Gastroesophageal sphincter (tissue), 4 donors: ENCODE results near the gene EPHA6. TPM values are rescaled to one million over a fixed set of nuclear protein-coding genes. Genes with fewer than 3 reads are reported as not detected.

ENCODE experiments used
- ATAC-seq: fragments of 150-250 bp; one replicate; pipeline ENCODE4 v1.9.1; 2016; ENCODE audit warnings: mild to moderate bottlenecking, moderate library complexity
- H3K27ac ChIP-seq, 4 donors: fragments of 200-600 bp; sonication (generic) in 3 of 4; 1 replicate in 3 of 4; 2 replicates in 1 of 4; pipeline ENCODE4 v1.5.1; 2016 to 2019
- H3K27me3 ChIP-seq: fragments of 200-600 bp; sonication (generic); one replicate; pipeline ENCODE4 v1.5.1; 2019
- H3K36me3 ChIP-seq, 2 donors: fragments of 200-600 bp; sonication (generic); one replicate each; pipeline ENCODE4 v1.5.1; 2019; ENCODE audit warnings: control low read depth in 1 of 2
- H3K4me1 ChIP-seq, 3 donors: fragments of 200-600 bp; sonication (generic); 1 replicate in 2 of 3; 2 replicates in 1 of 3; pipeline ENCODE4 v1.5.1; 2016 to 2019; ENCODE audit warnings: control low read depth in 2 of 3
- H3K4me3 ChIP-seq, 2 donors: fragments of 200-600 bp; sonication (generic); one replicate each; pipeline ENCODE4 v1.5.1; 2019; ENCODE audit warnings: mild to moderate bottlenecking in 1 of 2, moderate library complexity in 1 of 2
- H3K9me3 ChIP-seq, 3 donors: fragments of 200-600 bp; sonication (generic); one replicate each; pipeline ENCODE4 v1.5.1; 2017 to 2019; ENCODE audit warnings: control low read depth in 2 of 3
- CTCF ChIP-seq, 4 experiments: fragments of 200-600 bp in 2 of 4; fragments of 450-650 bp in 2 of 4; sonication (generic) in 1 of 4; IDR thresholded peaks; one replicate each; pipeline ENCODE4 v1.5.1; 2017 to 2019; ENCODE audit warnings: antibody characterized with exemption in 4 of 4, mild to moderate bottlenecking in 2 of 4, moderate library complexity in 2 of 4
- EP300 ChIP-seq: sonication (generic); formaldehyde crosslinking; IDR thresholded peaks from one replicate; pipeline ENCODE4 v1.6.1; 2017; ENCODE audit warnings: antibody characterized with exemption, mild to moderate bottlenecking
- POLR2A ChIP-seq, 2 donors: fragments of 450-650 bp; IDR thresholded peaks; one replicate each; pipeline ENCODE4 v1.6.1; 2017; ENCODE audit warnings: antibody characterized with exemption in 2 of 2, mild to moderate bottlenecking in 2 of 2, moderate library complexity in 1 of 2
- POLR2AphosphoS5 ChIP-seq: sonication (generic); formaldehyde crosslinking; IDR thresholded peaks from one replicate; pipeline ENCODE4 v1.6.1; 2017; ENCODE audit warnings: antibody characterized with exemption
- WGBS, 2 donors: methylation state at CpG; one replicate each; pipeline ENCODE4 v1.1.5; 2018; ENCODE audit warnings: low coverage in 1 of 2; 5-methylcytosine and 5-hydroxymethylcytosine counted together
- total RNA-seq, 4 donors: library from RNA; depleted of rRNA; stranded (reverse); fragments of >200 nt; gene quantifications; one replicate each; pipeline ENCODE4 v1.1.0, GENCODE V29; 2016

EPHA6 gene
- total RNA-seq, 4 donors from 2014 or later, result 1.6 to 4.2 (median 2.9) TPM

- Histone ChIP-seq H3K27ac (no peak overlapping the region), H3K36me3 (no peaks in the 10 kb centered on the region), H3K4me1 (no peaks in the 10 kb centered on the region), H3K27me3 (no peaks in the 10 kb centered on the region), H3K9me3 (no peaks in the 10 kb centered on the region), H3K4me3 (no peak overlapping the region)
- no peak for ATAC-seq
- no peak for TF ChIP-seq EP300
- no peak for TF ChIP-seq CTCF (IDR thresholded peaks at IDR 0.05)
- no peak for TF ChIP-seq POLR2AphosphoS5
- no peak for TF ChIP-seq POLR2A (IDR thresholded peaks at IDR 0.05)
- WGBS, 2 donors, result 86 to 100% methylated on average over 1 of the region's 1 CpG
These were observed 673.2 kb downstream of the EPHA6 start for GRCh38 chr3:97487587-97487986.

- Histone ChIP-seq H3K4me1 (no peaks in the 10 kb centered on the region), H3K27ac (no peak overlapping the region), H3K9me3 (no peaks in the 10 kb centered on the region), H3K4me3 (no peak overlapping the region), H3K27me3 (no peaks in the 10 kb centered on the region), H3K36me3 (no peaks in the 10 kb centered on the region)
- WGBS, 2 donors, result 60 to 62% methylated on average over 1 of the region's 1 CpG
- no peak for ATAC-seq
- no peak for TF ChIP-seq POLR2AphosphoS5
- TF ChIP-seq EP300, result no peak
- TF ChIP-seq CTCF (IDR thresholded peaks at IDR 0.05), result no peak
- TF ChIP-seq POLR2A (IDR thresholded peaks at IDR 0.05), result no peak
These were observed 674.3 kb downstream of the EPHA6 start for GRCh38 chr3:97488741-97489140.

- TF ChIP-seq EP300, result no peak
- no peak for TF ChIP-seq POLR2A (IDR thresholded peaks at IDR 0.05)
- no peak for TF ChIP-seq POLR2AphosphoS5
- TF ChIP-seq CTCF (IDR thresholded peaks at IDR 0.05), result no peak
These were observed 681.5 kb downstream of the EPHA6 start for GRCh38 chr3:97495896-97496295.

GRCh38 chr3:97497138-97497537, 682.7 kb downstream of the EPHA6 start:
- 100% methylated on average over 1 of the region's 1 CpG for WGBS, 2 donors
- TF ChIP-seq EP300, result no peak
- no peak for TF ChIP-seq POLR2AphosphoS5
- TF ChIP-seq CTCF (IDR thresholded peaks at IDR 0.05), result no peak
- no peak for TF ChIP-seq POLR2A (IDR thresholded peaks at IDR 0.05)
- ATAC-seq, result no peak
- H3K4me1 ChIP-seq, result no peaks in the 10 kb centered on the region
- H3K4me3 ChIP-seq, result no peak overlapping the region
- no peaks in the 10 kb centered on the region for H3K9me3 ChIP-seq
- no peaks in the 10 kb centered on the region for H3K27me3 ChIP-seq
- H3K36me3 ChIP-seq, result no peaks in the 10 kb centered on the region
- H3K27ac ChIP-seq, result no peak overlapping the region

More at GRCh38 chr3:97495896-97496295, 681.5 kb downstream of the EPHA6 start:
- ATAC-seq, result no peak
- H3K27ac ChIP-seq, result no peak overlapping the region
- H3K27me3 ChIP-seq, result no peaks in the 10 kb centered on the region
- 78 to 84% methylated on average over 5 of the region's 5 CpGs for WGBS, 2 donors
- no peaks in the 10 kb centered on the region for H3K4me1 ChIP-seq
- no peak overlapping the region for H3K4me3 ChIP-seq
- H3K36me3 ChIP-seq, result no peaks in the 10 kb centered on the region
- H3K9me3 ChIP-seq, result no peaks in the 10 kb centered on the region

GRCh38 chr3:97504463-97504862, 690.1 kb downstream of the EPHA6 start:
- H3K27ac ChIP-seq, result no peak overlapping the region
- TF ChIP-seq POLR2A (IDR thresholded peaks at IDR 0.05), result no peak
- no peak for TF ChIP-seq CTCF (IDR thresholded peaks at IDR 0.05)
- TF ChIP-seq POLR2AphosphoS5, result no peak
- TF ChIP-seq EP300, result no peak
- H3K9me3 ChIP-seq, result peaks cover 0 to 40% (median 0%) of the 10 kb centered on the region in 3 donors
- H3K36me3 ChIP-seq, result no peaks in the 10 kb centered on the region
- H3K4me3 ChIP-seq, result no peak overlapping the region
- no peaks in the 10 kb centered on the region for H3K4me1 ChIP-seq
- no peaks in the 10 kb centered on the region for H3K27me3 ChIP-seq
- ATAC-seq, result no peak
- WGBS, 2 donors, result 95 to 100% methylated on average over 2 of the region's 2 CpGs
